B cell (primary cell): ENCODE data around the gene ADSS1.

Experiments used
- EZH2 ChIP-seq: IDR thresholded peaks from 2 replicates; pipeline ENCODE4 v1.6.1; 2012; ENCODE audit warnings: borderline replicate concordance, low read depth, mild to moderate bottlenecking, moderate library complexity, low read length; ENCODE audit not compliant: insufficient read depth, poor library complexity, severe bottlenecking
- TF ChIP-seq, protein P1 (sequence below): fragments of 200-600 bp; IDR thresholded peaks from one replicate; pipeline ENCODE4 v1.8.0; 2022; ENCODE audit warnings: antibody characterized with exemption, mild to moderate bottlenecking

- no peak for TF ChIP-seq EZH2
- TF ChIP-seq, protein P1, sequence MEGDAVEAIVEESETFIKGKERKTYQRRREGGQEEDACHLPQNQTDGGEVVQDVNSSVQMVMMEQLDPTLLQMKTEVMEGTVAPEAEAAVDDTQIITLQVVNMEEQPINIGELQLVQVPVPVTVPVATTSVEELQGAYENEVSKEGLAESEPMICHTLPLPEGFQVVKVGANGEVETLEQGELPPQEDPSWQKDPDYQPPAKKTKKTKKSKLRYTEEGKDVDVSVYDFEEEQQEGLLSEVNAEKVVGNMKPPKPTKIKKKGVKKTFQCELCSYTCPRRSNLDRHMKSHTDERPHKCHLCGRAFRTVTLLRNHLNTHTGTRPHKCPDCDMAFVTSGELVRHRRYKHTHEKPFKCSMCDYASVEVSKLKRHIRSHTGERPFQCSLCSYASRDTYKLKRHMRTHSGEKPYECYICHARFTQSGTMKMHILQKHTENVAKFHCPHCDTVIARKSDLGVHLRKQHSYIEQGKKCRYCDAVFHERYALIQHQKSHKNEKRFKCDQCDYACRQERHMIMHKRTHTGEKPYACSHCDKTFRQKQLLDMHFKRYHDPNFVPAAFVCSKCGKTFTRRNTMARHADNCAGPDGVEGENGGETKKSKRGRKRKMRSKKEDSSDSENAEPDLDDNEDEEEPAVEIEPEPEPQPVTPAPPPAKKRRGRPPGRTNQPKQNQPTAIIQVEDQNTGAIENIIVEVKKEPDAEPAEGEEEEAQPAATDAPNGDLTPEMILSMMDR: no peak
Observed at GRCh38 chr14:104789752-104790743, 66.0 kb downstream of the ADSS1 start.
